ENCODE results near the gene TRPV5. TPM values are rescaled to one million over a fixed set of nuclear protein-coding genes. Genes with fewer than 3 reads are reported as not detected.

Gene TRPV5
- total RNA-seq, 4 donors from 2014 or later, result not detected

GRCh38 chr7:142901426-142902259 lies 31.9 kb downstream of the TRPV5 start:
- no peak for DNase-seq
- in situ Hi-C loops (cut with MboI; ENCODE audit: low pct_ligation_motif_present in 1 of 4, low pct_unique_long_range_greater_than_20kb in 1 of 4, low sequenced_read_pairs in 3 of 4), result no loop called here

GRCh38 chr7:142899661-142900060 lies 33.9 kb downstream of the TRPV5 start:
- WGBS, 2 donors (ENCODE audit: low coverage in 1 of 2), result 27% methylated on average over 3 of the region's 3 CpGs; no CpG with 5 or more reads in 1 of the 2 donors
- no peaks in the 10 kb centered on the region for H3K4me1 ChIP-seq
- TF ChIP-seq EP300 (IDR thresholded peaks at IDR 0.05; ENCODE audit: low read depth) (no peak), CTCF (IDR thresholded peaks at IDR 0.05) (no peak), POLR2A (IDR thresholded peaks at IDR 0.05) (no peak), POLR2AphosphoS5 (IDR thresholded peaks at IDR 0.05) (no peak)
- H3K9me3 ChIP-seq, result peaks cover 0 to 4% of the 10 kb centered on the region in 2 donors
- H3K4me3 ChIP-seq, result no peak overlapping the region
- H3K27ac ChIP-seq, result no peak overlapping the region
- H3K36me3 ChIP-seq, result no peaks in the 10 kb centered on the region
- no peak for DNase-seq
- in situ Hi-C loops (cut with MboI; ENCODE audit: low pct_ligation_motif_present in 1 of 4, low pct_unique_long_range_greater_than_20kb in 1 of 4, low sequenced_read_pairs in 3 of 4) (loop anchor here in 1 of 4 donors (25.0 kb wide), 1 partner anchor 313 kb away; the partner anchor contains the start of gene TAS2R40), intact Hi-C loops (cut with DNase I; ENCODE audit: low total_unique reads) (no loop called here)
- no peaks in the 10 kb centered on the region for H3K27me3 ChIP-seq

More at GRCh38 chr7:142901426-142902259, 31.9 kb downstream of the TRPV5 start:
- H3K27ac ChIP-seq, result no peak overlapping the region
- no peaks in the 10 kb centered on the region for H3K27me3 ChIP-seq
- 56 to 86% methylated on average over 3 to 15 of the region's 15 CpGs for WGBS, 2 donors (ENCODE audit: low coverage in 1 of 2)
- H3K9me3 ChIP-seq, result peaks cover 0 to 4% of the 10 kb centered on the region in 2 donors
- H3K36me3 ChIP-seq, result no peaks in the 10 kb centered on the region
- H3K4me3 ChIP-seq, result no peak overlapping the region
- TF ChIP-seq CTCF (IDR thresholded peaks at IDR 0.05), result no peak
- TF ChIP-seq POLR2AphosphoS5 (IDR thresholded peaks at IDR 0.05), result no peak
- TF ChIP-seq EP300 (IDR thresholded peaks at IDR 0.05; ENCODE audit: low read depth), result no peak
- TF ChIP-seq POLR2A (IDR thresholded peaks at IDR 0.05), result no peak
- intact Hi-C loops (cut with DNase I; ENCODE audit: low total_unique reads), result no loop called here
- H3K4me1 ChIP-seq, result no peaks in the 10 kb centered on the region

GRCh38 chr7:142898377-142899170 lies 35.0 kb downstream of the TRPV5 start:
- no peak for TF ChIP-seq EP300 (IDR thresholded peaks at IDR 0.05; ENCODE audit: low read depth)
- TF ChIP-seq POLR2A (IDR thresholded peaks at IDR 0.05), result no peak
- TF ChIP-seq POLR2AphosphoS5 (IDR thresholded peaks at IDR 0.05), result no peak
- no peak for TF ChIP-seq CTCF (IDR thresholded peaks at IDR 0.05)
- Histone ChIP-seq H3K4me1 (no peaks in the 10 kb centered on the region), H3K36me3 (no peaks in the 10 kb centered on the region), H3K4me3 (no peak overlapping the region), H3K9me3 (no peaks in the 10 kb centered on the region), H3K27me3 (no peaks in the 10 kb centered on the region), H3K27ac (no peak overlapping the region)
- DNase-seq, result no peak
- in situ Hi-C loops (cut with MboI; ENCODE audit: low pct_ligation_motif_present in 1 of 4, low pct_unique_long_range_greater_than_20kb in 1 of 4, low sequenced_read_pairs in 3 of 4), result loop anchor here in 1 of 4 donors (25.0 kb wide), 1 partner anchor 314 kb away; the partner anchor contains the start of gene TAS2R40
- intact Hi-C loops (cut with DNase I; ENCODE audit: low total_unique reads), result no loop called here
- WGBS, 2 donors (ENCODE audit: low coverage in 1 of 2), result 42 to 53% methylated on average over 2 to 3 of the region's 3 CpGs

- Histone ChIP-seq H3K4me3 (no peak overlapping the region), H3K27ac (no peak overlapping the region), H3K4me1 (no peaks in the 10 kb centered on the region), H3K36me3 (no peaks in the 10 kb centered on the region), H3K9me3 (no peaks in the 10 kb centered on the region), H3K27me3 (no peaks in the 10 kb centered on the region)
- in situ Hi-C loops (cut with MboI; ENCODE audit: low pct_ligation_motif_present in 1 of 4, low pct_unique_long_range_greater_than_20kb in 1 of 4, low sequenced_read_pairs in 3 of 4), result loop anchor here in 1 of 4 donors (25.0 kb wide), 1 partner anchor 315 kb away; the partner anchor contains the start of gene TAS2R40
- TF ChIP-seq POLR2AphosphoS5 (IDR thresholded peaks at IDR 0.05), result no peak
- DNase-seq, result no peak
- intact Hi-C loops (cut with DNase I; ENCODE audit: low total_unique reads), result no loop called here
- 79% methylated on average over 7 of the region's 7 CpGs; no CpG with 5 or more reads in 1 of the 2 donors for WGBS, 2 donors (ENCODE audit: low coverage in 1 of 2)
Measured at GRCh38 chr7:142897691-142898090, 35.9 kb downstream of the TRPV5 start.

Measured in transverse colon (tissue), 4 donors.